H1 (cell line): ENCODE results near the gene NGEF. TPM values are rescaled to one million over a fixed set of nuclear protein-coding genes. Genes with fewer than 3 reads are reported as not detected.

Source experiments
- CTCF ChIA-PET: fragments of 300-600 bp; sonication (Branson Sonifier 250); formaldehyde crosslinking; loops from one replicate; lab custom pipeline; 2021; ENCODE audit not compliant: partially characterized antibody; lab: Charles Lee
- POLR2A ChIA-PET: fragments of 300-600 bp; sonication (Branson Sonifier 250); formaldehyde crosslinking; loops from one replicate; lab custom pipeline; 2021; ENCODE audit warnings: inconsistent platforms; ENCODE audit not compliant: partially characterized antibody; lab: Charles Lee
- DNase-seq, 2 experiments: peaks; one replicate each; pipeline versions ENCODE4 v3.0.0 to v3.0.0-alpha.2; 2010 to 2022; ENCODE audit warnings: low spot score in 2 of 2, low read depth in 1 of 2, mixed read lengths in 1 of 2
- FAIRE-seq: peaks from 2 replicates; lab custom pipeline; 2011; peaks lifted over from hg19 to GRCh38; lab: Jason Lieb, UNC
- H2AFZ ChIP-seq: 2 replicates; pipeline ENCODE4 v1.8.1; 2012; ENCODE audit warnings: low read length, inconsistent platforms
- H2AK5ac ChIP-seq: 2 replicates; pipeline ENCODE4 v1.6.1; 2013; ENCODE audit warnings: low read depth, low read length
- H2BK120ac ChIP-seq: replicated peaks from 2 replicates; pipeline ENCODE3; 2013; ENCODE audit warnings: low read depth, low read length, inconsistent platforms
- H2BK12ac ChIP-seq: 2 replicates; pipeline ENCODE4 v1.6.1; 2013; ENCODE audit warnings: low read depth, low read length
- H2BK15ac ChIP-seq: 2 replicates; pipeline ENCODE4 v1.6.1; 2013; ENCODE audit warnings: low read length
- H2BK20ac ChIP-seq: 2 replicates; pipeline ENCODE4 v1.6.1; 2013; ENCODE audit warnings: low read length
- H2BK5ac ChIP-seq: 2 replicates; pipeline ENCODE4 v1.6.1; 2013; ENCODE audit warnings: low read depth, low read length
- H3K14ac ChIP-seq: 2 replicates; pipeline ENCODE4 v1.6.1; 2013; ENCODE audit warnings: inconsistent platforms; ENCODE audit not compliant: insufficient read length
- H3K18ac ChIP-seq: 2 replicates; pipeline ENCODE4 v1.6.1; 2013; ENCODE audit warnings: low read length; ENCODE audit errors: extremely low read depth
- H3K23ac ChIP-seq: 2 replicates; pipeline ENCODE4 v1.6.1; 2013; ENCODE audit warnings: inconsistent platforms; ENCODE audit not compliant: insufficient read length
- H3K23me2 ChIP-seq: 2 replicates; pipeline ENCODE4 v1.6.1; 2013; ENCODE audit warnings: low read depth, low read length
- H3K27ac ChIP-seq: 2 replicates; pipeline ENCODE4 v1.6.1; 2011; ENCODE audit warnings: low read depth, low read length, inconsistent platforms
- H3K27me3 ChIP-seq, 4 experiments: replicated peaks in 1 of 4; 1 replicate in 1 of 4; 2 replicates in 3 of 4; pipeline versions ENCODE4 v1.6.1 to v1.8.1; 2011 to 2013; ENCODE audit warnings: low read length in 3 of 4, mild to moderate bottlenecking in 3 of 4, inconsistent platforms in 2 of 4, mixed read lengths in 2 of 4, moderate library complexity in 1 of 4; ENCODE audit not compliant: control insufficient read depth in 3 of 4, insufficient read depth in 3 of 4; ENCODE audit errors: extremely low read depth in 1 of 4
- H3K36me3 ChIP-seq, 4 experiments: 2 replicates each; pipeline versions ENCODE4 v1.6.1 to v1.8.1; 2011 to 2013; ENCODE audit warnings: mild to moderate bottlenecking in 4 of 4, low read length in 3 of 4, moderate library complexity in 2 of 4, control low read depth in 1 of 4, inconsistent platforms in 1 of 4; ENCODE audit not compliant: insufficient read depth in 4 of 4, control insufficient read depth in 2 of 4
- H3K4ac ChIP-seq: replicated peaks from 2 replicates; pipeline ENCODE3; 2013; ENCODE audit warnings: low read length, low read depth, mixed read lengths, inconsistent platforms; ENCODE audit not compliant: insufficient read length
- H3K4me1 ChIP-seq, 4 experiments: replicated peaks in 1 of 4; 1 replicate in 1 of 4; 2 replicates in 3 of 4; pipeline versions ENCODE4 v1.6.1 to v1.8.1; 2011 to 2013; ENCODE audit warnings: low read length in 3 of 4, inconsistent platforms in 2 of 4, mixed read lengths in 1 of 4; ENCODE audit not compliant: insufficient read depth in 4 of 4, control insufficient read depth in 3 of 4
- H3K4me2 ChIP-seq, 2 experiments: 2 replicates each; pipeline versions ENCODE4 v1.6.1 to v1.8.1; 2011 to 2013; ENCODE audit warnings: low read depth in 2 of 2, low read length in 2 of 2, control low read depth in 1 of 2, inconsistent platforms in 1 of 2, mild to moderate bottlenecking in 1 of 2; ENCODE audit not compliant: insufficient read depth in 1 of 2
- H3K4me3 ChIP-seq, 4 experiments: fragments of 200-600, 300-600 bp in 1 of 4; sonication (generic), shearing (Covaris generic), sonication (Bioruptor Twin) in 1 of 4; 2 replicates each; pipeline versions ENCODE4 v1.5.1 to v1.8.1; 2011 to 2016; ENCODE audit warnings: low read length in 4 of 4, low read depth in 3 of 4, control low read depth in 2 of 4, inconsistent platforms in 2 of 4, mild to moderate bottlenecking in 2 of 4, mixed read lengths in 1 of 4, moderate library complexity in 1 of 4; ENCODE audit not compliant: insufficient read depth in 2 of 4; ENCODE audit errors: extremely low read depth in 1 of 4
- H3K56ac ChIP-seq: replicated peaks from 2 replicates; pipeline ENCODE3; 2013; ENCODE audit warnings: low read depth, mild to moderate bottlenecking, mixed read lengths, low read length, inconsistent platforms; ENCODE audit not compliant: insufficient read length
- H3K79me1 ChIP-seq: 2 replicates; pipeline ENCODE4 v1.6.1; 2013; ENCODE audit warnings: low read depth, low read length, control low read depth
- H3K79me2 ChIP-seq, 2 experiments: 2 replicates each; pipeline versions ENCODE4 v1.6.1 to v1.8.1; 2012 to 2013; ENCODE audit warnings: low read length in 2 of 2, mild to moderate bottlenecking in 2 of 2, inconsistent platforms in 1 of 2; ENCODE audit not compliant: insufficient read depth in 2 of 2, control insufficient read depth in 1 of 2
- H3K9ac ChIP-seq, 4 experiments: replicated peaks in 1 of 4; 1 replicate in 1 of 4; 2 replicates in 3 of 4; pipeline versions ENCODE4 v1.6.1 to v1.8.1; 2011 to 2013; ENCODE audit warnings: low read depth in 3 of 4, low read length in 3 of 4, control low read depth in 2 of 4, mild to moderate bottlenecking in 2 of 4, moderate library complexity in 2 of 4, inconsistent platforms in 1 of 4; ENCODE audit errors: extremely low read depth in 1 of 4
- H3K9me3 ChIP-seq, 2 experiments: 2 replicates each; pipeline versions ENCODE4 v1.6.1 to v1.8.1; 2012 to 2013; ENCODE audit warnings: mild to moderate bottlenecking in 2 of 2, moderate library complexity in 2 of 2, control low read depth in 1 of 2, inconsistent platforms in 1 of 2, low read depth in 1 of 2, low read length in 1 of 2, mixed read lengths in 1 of 2; ENCODE audit not compliant: insufficient read depth in 2 of 2
- H4K20me1 ChIP-seq, 2 experiments: replicated peaks in 1 of 2; 2 replicates each; pipeline versions ENCODE3 to v1.8.1; 2011 to 2013; ENCODE audit warnings: inconsistent platforms in 2 of 2, low read length in 2 of 2, mild to moderate bottlenecking in 1 of 2; ENCODE audit not compliant: insufficient read depth in 2 of 2, control insufficient read depth in 1 of 2
- H4K5ac ChIP-seq: 2 replicates; pipeline ENCODE4 v1.6.1; 2013; ENCODE audit warnings: low read length, low read depth, mixed read lengths, inconsistent platforms; ENCODE audit not compliant: insufficient read length
- H4K8ac ChIP-seq: 2 replicates; pipeline ENCODE4 v1.8.0; 2013; ENCODE audit warnings: mild to moderate bottlenecking, moderate library complexity, low read length, inconsistent platforms; ENCODE audit not compliant: insufficient read depth; ENCODE audit errors: extremely low read depth
- H4K91ac ChIP-seq: replicated peaks from 2 replicates; pipeline ENCODE3; 2013; ENCODE audit warnings: low read length, mixed read lengths, inconsistent platforms; ENCODE audit not compliant: insufficient read length
- JUND ChIP-seq: IDR thresholded peaks from 2 replicates; pipeline ENCODE4 v1.6.1; 2011; ENCODE audit warnings: mild to moderate bottlenecking, improper control_type of control experiment, low read length
- WGBS, 2 experiments: shearing (Covaris generic) in 1 of 2; methylation state at CpG; one replicate each; pipeline versions ENCODE4 v1.1.6 to v1.1.7; 2013 to 2015; ENCODE audit warnings: low lambda C conversion rate in 2 of 2, mixed read lengths in 2 of 2, inconsistent platforms in 1 of 2, low coverage in 1 of 2, missing lambda C conversion rate in 1 of 2; ENCODE audit not compliant: insufficient replicate concordance in 2 of 2, insufficient coverage in 1 of 2, insufficient read length in 1 of 2; ENCODE audit errors: extremely low coverage in 1 of 2, missing lambda C conversion rate in 1 of 2; 5-methylcytosine and 5-hydroxymethylcytosine counted together
- polyA plus RNA-seq, 7 experiments: library from polyadenylated mRNA; depleted of rRNA in 3 of 7; stranded (reverse) in 5 of 7; unstranded in 2 of 7; fragments of >200 nt in 5 of 7; fragments of 200-250 nt in 2 of 7; gene quantifications; 1 replicate in 5 of 7; 2 replicates in 1 of 7; 4 replicates in 1 of 7; pipeline versions ENCODE4 v1.2.1 to v1.2.3, GENCODE V29; 2011 to 2013; ENCODE audit warnings: missing spikeins in 2 of 7, mixed read lengths in 2 of 7
- total RNA-seq: library from RNA; stranded (reverse); fragmentation: NEBNext Ultra II Directional; extraction: Animal tissue kit (Norgen Biotek cat#: 25700); gene quantifications from 2 replicates; pipeline ENCODE4 v1.2.1, GENCODE V29; 2021
- TF ChIP-seq, protein P1 (sequence below): IDR thresholded peaks from 2 replicates; pipeline ENCODE4 v1.6.1; 2012; ENCODE audit warnings: inconsistent platforms

NGEF gene
- total and polyA plus RNA-seq, 2 of the 8 experiments (the other 6 are each of a cell fraction or from before 2014, with no cell fraction given) = 2.7 to 3.2 TPM

DNA sequence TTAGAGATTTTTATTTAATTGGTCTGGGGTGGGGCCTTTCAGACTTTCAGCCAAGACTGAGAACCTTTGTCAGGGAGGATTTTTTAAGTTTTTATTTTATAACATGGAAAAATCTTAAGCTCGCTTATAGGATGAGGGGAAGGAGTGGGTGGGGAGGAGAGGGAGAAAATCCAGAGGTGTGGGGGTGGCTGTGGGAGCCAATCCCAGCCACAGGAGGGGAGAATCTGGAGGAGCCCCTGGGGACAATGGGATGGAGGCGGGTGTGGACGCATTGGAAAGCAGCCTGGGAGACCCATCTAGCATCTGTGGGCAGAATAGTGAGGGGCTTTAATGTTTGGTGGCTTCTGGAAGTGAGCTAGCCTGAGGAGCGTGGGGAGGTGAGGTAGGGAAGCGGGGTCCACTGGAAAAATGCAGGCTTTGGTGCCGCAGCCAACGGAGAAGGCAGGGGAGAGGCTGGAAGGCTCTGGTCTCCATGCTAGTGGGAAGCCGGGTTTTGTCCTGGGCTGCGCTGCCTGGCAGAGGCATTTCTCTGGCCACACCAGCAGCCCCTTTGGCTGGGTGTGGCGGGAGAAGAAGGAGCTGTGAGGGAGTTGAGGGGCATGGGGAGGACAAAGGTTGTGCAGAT lies 35.6 kb upstream of the NGEF start:
- H4K91ac ChIP-seq = no peak overlapping the region
- H2BK120ac ChIP-seq = no peak overlapping the region
- no peak overlapping the region for H3K4ac ChIP-seq
- H2AK5ac ChIP-seq = no peak overlapping the region
- peak overlapping the region; percentile 75; the same call in 1 of the 2 replicates for H2BK15ac ChIP-seq
- peak overlapping the region; percentile 9 for H3K18ac ChIP-seq
- H3K4me2 ChIP-seq = no peak overlapping the region; a peak in 1 of 4 replicates
- H3K79me2 ChIP-seq = no peaks in the 10 kb centered on the region
- no peak overlapping the region for H3K56ac ChIP-seq
- no peak overlapping the region for H3K27ac ChIP-seq
- H3K23ac ChIP-seq = no peak overlapping the region
- no peak overlapping the region for H3K9ac ChIP-seq
- ChIA-PET POLR2A (interaction anchor here (0.9 to 1.8 kb wide), 3 partner anchors 14 to 37 kb away, joined by 3 to 5 read pairs (median 3); no protein-coding TSS in a partner anchor), CTCF (interaction anchor here (0.7 to 3.4 kb wide), 6 partner anchors 8 to 49 kb away, joined by 3 to 32 read pairs (median 5); partner anchors contain the start of gene INPP5D)
- no peak overlapping the region for H2AFZ ChIP-seq
- H4K20me1 ChIP-seq = no peaks in the 10 kb centered on the region
- H3K36me3 ChIP-seq = no peaks in the 10 kb centered on the region
- peak overlapping the region; percentile 55; the same call in 1 of the 2 replicates for H2BK20ac ChIP-seq
- no peaks in the 10 kb centered on the region for H3K9me3 ChIP-seq
- peaks cover 0 to 2% (median 0%) of the 10 kb centered on the region in 4 experiments; a peak in 2 of 7 replicates for H3K27me3 ChIP-seq
- peak overlapping the region; percentile 85; the same call in 1 of the 2 replicates for H2BK12ac ChIP-seq
- TF ChIP-seq, protein P1, sequence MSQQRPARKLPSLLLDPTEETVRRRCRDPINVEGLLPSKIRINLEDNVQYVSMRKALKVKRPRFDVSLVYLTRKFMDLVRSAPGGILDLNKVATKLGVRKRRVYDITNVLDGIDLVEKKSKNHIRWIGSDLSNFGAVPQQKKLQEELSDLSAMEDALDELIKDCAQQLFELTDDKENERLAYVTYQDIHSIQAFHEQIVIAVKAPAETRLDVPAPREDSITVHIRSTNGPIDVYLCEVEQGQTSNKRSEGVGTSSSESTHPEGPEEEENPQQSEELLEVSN = peak; percentile 43; the same call in 1 of the 2 replicates
- TF ChIP-seq JUND = no peak
- TF ChIP-seq, all 59 proteins: peak for 1
- no peak overlapping the region for H4K8ac ChIP-seq
- peaks cover 11 to 18% (median 15%) of the 10 kb centered on the region in 4 experiments for H3K4me1 ChIP-seq
- H3K79me1 ChIP-seq = no peaks in the 10 kb centered on the region
- H3K14ac ChIP-seq = no peak overlapping the region
- H2BK5ac ChIP-seq = peak overlapping the region; percentile 85; the same call in 1 of the 2 replicates
- no peak overlapping the region for H3K4me3 ChIP-seq
- WGBS, 2 experiments = 94% methylated on average over 10 of the region's 10 CpGs; no CpG with 5 or more reads in 1 of the 2 experiments
- peaks cover 10% of the 10 kb centered on the region; the same call in 1 of the 2 replicates for H3K23me2 ChIP-seq
- DNase-seq (no peak), FAIRE-seq (no peak)
- no peak overlapping the region for H4K5ac ChIP-seq
